ENCODE measurements around the gene OR4P4.

Gene OR4P4

DNA sequence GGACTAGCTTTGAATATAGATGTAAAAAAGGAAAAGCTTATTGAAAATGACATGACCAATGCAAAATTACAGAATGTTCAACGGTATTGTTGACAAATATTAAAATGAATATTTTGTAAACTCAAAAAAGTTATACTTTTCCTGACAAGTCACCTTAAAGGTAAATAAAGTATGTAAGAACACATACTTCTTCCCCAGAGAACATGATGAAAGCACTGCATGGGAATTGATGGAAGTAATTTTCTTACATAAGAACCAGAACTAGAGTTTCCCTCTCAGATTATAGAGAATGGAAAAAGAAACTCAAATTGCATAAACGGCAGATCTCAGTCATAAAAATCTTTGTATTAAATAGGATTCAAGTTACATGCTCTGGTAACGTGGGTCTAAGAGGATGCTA lies at the start of gene OR4P4:
Gene OR4P4 (plus strand): TSS at position 301 of the 400 bp plus-strand sequence.
- in situ Hi-C loops (cut with HindIII; ENCODE audit: low sequenced_read_pairs) = no loop called here
- no peak within 1 kb of the TSS for H3K4me3 ChIP-seq (ENCODE audit: low read depth, low read length)
- no peak for DNase-seq (ENCODE audit: low read depth)
- TF ChIP-seq, protein P1, sequence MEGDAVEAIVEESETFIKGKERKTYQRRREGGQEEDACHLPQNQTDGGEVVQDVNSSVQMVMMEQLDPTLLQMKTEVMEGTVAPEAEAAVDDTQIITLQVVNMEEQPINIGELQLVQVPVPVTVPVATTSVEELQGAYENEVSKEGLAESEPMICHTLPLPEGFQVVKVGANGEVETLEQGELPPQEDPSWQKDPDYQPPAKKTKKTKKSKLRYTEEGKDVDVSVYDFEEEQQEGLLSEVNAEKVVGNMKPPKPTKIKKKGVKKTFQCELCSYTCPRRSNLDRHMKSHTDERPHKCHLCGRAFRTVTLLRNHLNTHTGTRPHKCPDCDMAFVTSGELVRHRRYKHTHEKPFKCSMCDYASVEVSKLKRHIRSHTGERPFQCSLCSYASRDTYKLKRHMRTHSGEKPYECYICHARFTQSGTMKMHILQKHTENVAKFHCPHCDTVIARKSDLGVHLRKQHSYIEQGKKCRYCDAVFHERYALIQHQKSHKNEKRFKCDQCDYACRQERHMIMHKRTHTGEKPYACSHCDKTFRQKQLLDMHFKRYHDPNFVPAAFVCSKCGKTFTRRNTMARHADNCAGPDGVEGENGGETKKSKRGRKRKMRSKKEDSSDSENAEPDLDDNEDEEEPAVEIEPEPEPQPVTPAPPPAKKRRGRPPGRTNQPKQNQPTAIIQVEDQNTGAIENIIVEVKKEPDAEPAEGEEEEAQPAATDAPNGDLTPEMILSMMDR (IDR thresholded peaks at IDR 0.05; ENCODE audit: low read depth, low read length, missing control alignments) = no peak

- no peak within 1 kb of the TSS for H3K4me3 ChIP-seq (ENCODE audit: low read depth, low read length)
- in situ Hi-C loops (cut with HindIII; ENCODE audit: low sequenced_read_pairs) = no loop called here
- TF ChIP-seq, protein P1 (IDR thresholded peaks at IDR 0.05; ENCODE audit: low read depth, low read length, missing control alignments) = no peak
- DNase-seq (ENCODE audit: low read depth) = no peak
These were observed 27.4 kb upstream of the OR4P4 start, which contains the start of gene OR4C11 for GRCh38 chr11:55607545-55607944. TSS of gene OR4C11 (minus strand) at chr11:55607645. CDS start at chr11:55604373, 3,272 bp downstream.

DNA sequence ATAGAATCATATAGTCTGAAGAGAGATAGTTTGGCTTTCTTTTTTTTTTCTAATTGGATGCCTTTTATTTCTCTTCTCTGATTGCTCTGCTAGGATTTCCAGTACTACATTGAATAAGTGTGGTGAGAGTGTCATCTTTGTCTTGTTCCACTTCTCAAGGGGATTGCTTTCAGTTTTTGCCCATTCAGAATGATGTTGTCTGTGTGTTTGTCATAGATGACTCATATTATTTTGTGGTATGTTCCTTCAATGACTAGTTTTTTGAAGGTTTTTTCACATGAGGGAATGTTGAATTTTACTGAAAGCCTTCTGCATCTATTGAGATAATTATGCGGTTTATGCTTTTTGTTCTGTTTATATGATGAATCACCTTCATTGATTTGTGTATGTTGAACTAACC lies 10.4 kb upstream of the OR4P4 start:
- in situ Hi-C loops (cut with HindIII; ENCODE audit: low sequenced_read_pairs) = no loop called here
- H3K4me3 ChIP-seq (ENCODE audit: low read depth, low read length) = no peak overlapping the region
- no peak for DNase-seq (ENCODE audit: low read depth)
- TF ChIP-seq, protein P1 (IDR thresholded peaks at IDR 0.05; ENCODE audit: low read depth, low read length, missing control alignments) = no peak

GRCh38 chr11:55648027-55648426 lies 13.1 kb downstream of the OR4P4 start, which contains the start of gene OR4S2:
TSS of gene OR4S2 (plus strand) at chr11:55648327. CDS start at chr11:55650904, 2,577 bp downstream.
- DNase-seq (ENCODE audit: low read depth) = no peak
- in situ Hi-C loops (cut with HindIII; ENCODE audit: low sequenced_read_pairs) = no loop called here
- no peak within 1 kb of the TSS for H3K4me3 ChIP-seq (ENCODE audit: low read depth, low read length)
- TF ChIP-seq, protein P1 (IDR thresholded peaks at IDR 0.05; ENCODE audit: low read depth, low read length, missing control alignments) = no peak

DNA sequence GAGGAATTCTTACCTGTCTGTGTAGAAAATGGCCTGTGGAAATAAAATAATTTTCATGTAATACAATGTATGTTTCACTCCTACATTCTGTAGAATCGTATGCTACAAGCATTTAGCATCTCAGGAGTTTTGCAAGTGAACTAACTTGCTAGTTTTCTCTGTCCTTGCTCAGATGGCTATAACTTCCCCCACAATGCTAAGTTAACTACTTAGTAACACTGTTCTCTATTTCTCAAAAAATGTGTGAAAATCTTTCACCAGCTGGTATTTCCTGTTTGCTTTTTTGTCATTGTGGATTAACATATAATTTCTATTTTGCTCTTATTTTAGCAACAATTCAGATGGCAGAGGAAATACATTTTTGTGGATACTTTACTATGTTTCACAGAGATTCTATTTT lies 17.6 kb downstream of the OR4P4 start:
- TF ChIP-seq, protein P1 (IDR thresholded peaks at IDR 0.05; ENCODE audit: low read depth, low read length, missing control alignments) = no peak
- in situ Hi-C loops (cut with HindIII; ENCODE audit: low sequenced_read_pairs) = no loop called here

GRCh38 chr11:55655096-55655495 lies 20.2 kb downstream of the OR4P4 start:
- in situ Hi-C loops (cut with HindIII; ENCODE audit: low sequenced_read_pairs) = no loop called here
- TF ChIP-seq, protein P1 (IDR thresholded peaks at IDR 0.05; ENCODE audit: low read depth, low read length, missing control alignments) = no peak
- DNase-seq (ENCODE audit: low read depth) = no peak
- no peak overlapping the region for H3K4me3 ChIP-seq (ENCODE audit: low read depth, low read length)

More for the DNA sequence above, 17.6 kb downstream of the OR4P4 start:
- H3K4me3 ChIP-seq (ENCODE audit: low read depth, low read length) = no peak overlapping the region
- DNase-seq (ENCODE audit: low read depth) = no peak

All from astrocyte of the cerebellum (primary cell).